ENCODE data around the gene SEC14L1.

DNA sequence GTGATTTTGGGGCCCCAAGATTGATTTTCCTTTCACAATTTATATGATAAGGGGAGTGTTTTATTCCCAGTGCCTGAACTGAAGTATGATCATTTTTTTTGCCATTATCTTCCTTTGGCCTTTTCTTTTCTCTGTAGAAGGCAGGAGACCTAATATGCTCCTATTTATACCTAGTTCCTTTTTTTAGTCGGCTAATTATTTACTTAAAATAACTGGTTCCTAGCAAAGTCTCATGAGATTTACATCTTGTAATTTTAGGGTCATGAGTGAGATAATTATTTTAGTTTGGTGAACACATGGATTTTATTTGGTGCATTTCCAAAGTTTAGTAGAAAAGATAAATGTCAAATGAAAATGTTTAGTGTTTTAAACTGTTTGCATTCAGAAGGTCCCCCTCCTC is 24.8 kb downstream of the SEC14L1 start:
- no peak for TF ChIP-seq EP300 (IDR thresholded peaks at IDR 0.05)
- TF ChIP-seq PBX3 (IDR thresholded peaks at IDR 0.05), result no peak
- TF ChIP-seq, protein P1, sequence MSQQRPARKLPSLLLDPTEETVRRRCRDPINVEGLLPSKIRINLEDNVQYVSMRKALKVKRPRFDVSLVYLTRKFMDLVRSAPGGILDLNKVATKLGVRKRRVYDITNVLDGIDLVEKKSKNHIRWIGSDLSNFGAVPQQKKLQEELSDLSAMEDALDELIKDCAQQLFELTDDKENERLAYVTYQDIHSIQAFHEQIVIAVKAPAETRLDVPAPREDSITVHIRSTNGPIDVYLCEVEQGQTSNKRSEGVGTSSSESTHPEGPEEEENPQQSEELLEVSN (IDR thresholded peaks at IDR 0.05; ENCODE audit: borderline replicate concordance, low read depth), result no peak
- no peak for TF ChIP-seq MYC (IDR thresholded peaks at IDR 0.05; ENCODE audit: borderline replicate concordance, low read length)
- no peak for TF ChIP-seq CTCF (IDR thresholded peaks at IDR 0.05)
- no peak for TF ChIP-seq MAFK (IDR thresholded peaks at IDR 0.05; ENCODE audit: partially characterized antibody)
- TF ChIP-seq TP53 (CRISPR knock-in tag; IDR thresholded peaks at IDR 0.05), result no peak
- no peak for TF ChIP-seq ZFP36 (IDR thresholded peaks at IDR 0.05; ENCODE audit: borderline replicate concordance, partially characterized antibody)
- no peak for TF ChIP-seq CBX8 (IDR thresholded peaks at IDR 0.05)
- TF ChIP-seq SREBF2 (IDR thresholded peaks at IDR 0.05), result no peak
- TF ChIP-seq POLR2A (IDR thresholded peaks at IDR 0.05; ENCODE audit: low read length), result no peak

Measured in A549 (cell line).